HepG2 (cell line): ENCODE data around the gene RTN4RL2. TPM values are rescaled to one million over a fixed set of nuclear protein-coding genes. Genes with fewer than 3 reads are reported as not detected.

Source experiments
- GFI1 ChIP-seq: sonication (generic); formaldehyde crosslinking; IDR thresholded peaks from 2 replicates; pipeline ENCODE4 v1.5.0; 2020; ENCODE audit warnings: missing genetic modification reagents, mild to moderate bottlenecking, borderline replicate concordance
- MNT ChIP-seq: fragments of 450-650 bp; IDR thresholded peaks from 2 replicates; pipeline ENCODE4 v1.6.1; 2016
- PAWR ChIP-seq: sonication (generic); formaldehyde crosslinking; IDR thresholded peaks from 2 replicates; pipeline ENCODE4 v1.4.0; 2020; ENCODE audit warnings: missing genetic modification reagents, mild to moderate bottlenecking, borderline replicate concordance
- REST ChIP-seq, 2 experiments: IDR thresholded peaks; 2 replicates each; pipeline ENCODE4 v1.6.1; 2011 to 2012; ENCODE audit warnings: low read length in 2 of 2, borderline replicate concordance in 1 of 2, low read depth in 1 of 2, mild to moderate bottlenecking in 1 of 2, moderate library complexity in 1 of 2
- SOX13 ChIP-seq, 3 experiments: fragments of 450-650 bp in 1 of 3; sonication (generic) in 1 of 3; formaldehyde crosslinking in 1 of 3; IDR thresholded peaks in 2 of 3; conservative IDR thresholded peaks in 1 of 3; 2 replicates each; pipeline versions ENCODE4 v1.5.0 to v1.6.1; 2016 to 2020; ENCODE audit warnings: antibody characterized with exemption in 1 of 3, mild to moderate bottlenecking in 1 of 3, missing compliant biosample characterization in 1 of 3, missing genetic modification reagents in 1 of 3, moderate library complexity in 1 of 3
- SRY ChIP-seq: sonication (generic); formaldehyde crosslinking; IDR thresholded peaks from 2 replicates; pipeline ENCODE4 v1.8.0; 2022; ENCODE audit warnings: mild to moderate bottlenecking, missing genetic modification reagents
- TFE3 ChIP-seq: IDR thresholded peaks from 2 replicates; pipeline ENCODE4 v1.6.1; 2016
- ZBTB3 ChIP-seq: sonication (generic); formaldehyde crosslinking; IDR thresholded peaks from 2 replicates; pipeline ENCODE4 v1.4.0; 2020; ENCODE audit warnings: low read depth, mild to moderate bottlenecking, moderate library complexity, missing genetic modification reagents, borderline replicate concordance
- ZNF101 ChIP-seq: sonication (generic); formaldehyde crosslinking; IDR thresholded peaks from 2 replicates; pipeline ENCODE4 v1.4.0; 2020; ENCODE audit warnings: mild to moderate bottlenecking, low read depth, missing genetic modification reagents, borderline replicate concordance
- ZNF280D ChIP-seq: sonication (generic); formaldehyde crosslinking; IDR thresholded peaks from 2 replicates; pipeline ENCODE4 v1.5.1; 2020; ENCODE audit warnings: mild to moderate bottlenecking, missing genetic modification reagents
- ZNF34 ChIP-seq: sonication (generic); formaldehyde crosslinking; IDR thresholded peaks from 2 replicates; pipeline ENCODE4 v1.4.0; 2020; ENCODE audit warnings: mild to moderate bottlenecking, missing genetic modification reagents, borderline replicate concordance
- ZNF589 ChIP-seq: sonication (generic); formaldehyde crosslinking; conservative IDR thresholded peaks from 2 replicates; pipeline ENCODE4 v1.8.0; 2022; ENCODE audit warnings: mild to moderate bottlenecking, moderate library complexity, missing genetic modification reagents
- polyA plus RNA-seq, 8 experiments: library from polyadenylated mRNA; depleted of rRNA in 3 of 8; stranded (reverse) in 7 of 8; unstranded in 1 of 8; fragments of >200 nt; fragmentation: Illumina TruSeq in 4 of 8; extraction: Trizol in 4 of 8; gene quantifications; 2 replicates each; pipeline versions ENCODE4 v1.2.1 to v1.2.3, GENCODE V29; 2011 to 2016; ENCODE audit warnings: low read depth in 4 of 8, missing spikeins in 1 of 8, mixed read lengths in 1 of 8; ENCODE audit not compliant: insufficient read depth in 1 of 8
- total RNA-seq, 5 experiments: library from RNA; depleted of rRNA; stranded (reverse); fragments of >200 nt; fragmentation: Illumina TruSeq; extraction: Trizol; gene quantifications; 2 replicates each; pipeline ENCODE4 v1.2.3, GENCODE V29; 2016; ENCODE audit warnings: low read depth in 1 of 5
- TF ChIP-seq, protein P1 (sequence below): sonication (generic); formaldehyde crosslinking; IDR thresholded peaks from 2 replicates; pipeline ENCODE4 v1.4.0; 2020; ENCODE audit warnings: low read depth, mild to moderate bottlenecking, missing genetic modification reagents
- TF ChIP-seq, protein P2 (sequence below): sonication (generic); formaldehyde crosslinking; IDR thresholded peaks from 2 replicates; pipeline ENCODE4 v1.5.0; 2020; ENCODE audit warnings: missing genetic modification reagents

RTN4RL2 gene
- total and polyA plus RNA-seq, 2 of the 13 experiments (the other 11 are each of a cell fraction or from before 2014, with no cell fraction given), result 1.3 to 4.3 TPM

DNA sequence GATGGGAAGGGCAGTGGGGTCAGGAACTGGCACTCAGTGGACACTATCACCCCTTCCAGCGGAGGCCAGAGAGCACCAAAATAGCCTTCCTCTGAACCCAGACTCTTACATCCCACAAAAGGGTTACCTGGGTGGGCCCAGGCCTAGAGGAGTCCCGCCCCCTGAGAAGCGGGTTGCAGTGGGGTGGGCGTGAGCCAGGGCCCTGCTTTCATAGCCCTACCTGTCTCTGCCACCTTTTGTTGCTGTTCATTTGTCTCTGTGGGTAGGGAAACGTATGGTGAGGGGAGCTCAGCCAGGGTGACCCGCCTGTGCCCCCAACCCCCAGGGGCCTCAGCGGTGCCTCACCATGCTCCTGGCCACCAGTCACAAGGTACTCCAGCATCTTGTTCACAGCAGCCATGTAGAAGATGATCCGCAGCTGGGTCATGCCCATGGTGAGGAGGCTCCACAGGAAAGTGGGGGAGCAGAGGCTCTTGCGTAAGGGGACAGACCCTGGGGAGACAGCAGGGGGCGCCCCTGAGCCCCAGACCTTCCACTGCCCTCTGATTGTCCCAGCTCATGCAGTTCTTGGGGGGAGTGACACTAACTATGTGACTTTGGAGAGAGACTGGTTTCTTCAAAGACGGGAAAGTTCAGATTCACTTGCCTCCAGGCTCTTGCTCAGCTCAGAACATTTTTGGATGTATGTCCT is 31.2 kb downstream of the RTN4RL2 start (continued):
- TF ChIP-seq ZNF101 (CRISPR knock-in tag), result no peak
- TF ChIP-seq, protein P1, sequence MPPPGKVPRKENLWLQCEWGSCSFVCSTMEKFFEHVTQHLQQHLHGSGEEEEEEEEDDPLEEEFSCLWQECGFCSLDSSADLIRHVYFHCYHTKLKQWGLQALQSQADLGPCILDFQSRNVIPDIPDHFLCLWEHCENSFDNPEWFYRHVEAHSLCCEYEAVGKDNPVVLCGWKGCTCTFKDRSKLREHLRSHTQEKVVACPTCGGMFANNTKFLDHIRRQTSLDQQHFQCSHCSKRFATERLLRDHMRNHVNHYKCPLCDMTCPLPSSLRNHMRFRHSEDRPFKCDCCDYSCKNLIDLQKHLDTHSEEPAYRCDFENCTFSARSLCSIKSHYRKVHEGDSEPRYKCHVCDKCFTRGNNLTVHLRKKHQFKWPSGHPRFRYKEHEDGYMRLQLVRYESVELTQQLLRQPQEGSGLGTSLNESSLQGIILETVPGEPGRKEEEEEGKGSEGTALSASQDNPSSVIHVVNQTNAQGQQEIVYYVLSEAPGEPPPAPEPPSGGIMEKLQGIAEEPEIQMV (CRISPR knock-in tag), result no peak
- no peak for TF ChIP-seq GFI1 (CRISPR knock-in tag)
- no peak for TF ChIP-seq ZNF34
- no peak for TF ChIP-seq MNT
- TF ChIP-seq SOX13 (IDR thresholded peaks at IDR 0.05), result no peak
- no peak for TF ChIP-seq SOX13 (CRISPR knock-in tag; conservative IDR thresholded peaks at IDR 0.05 in 1 of 2, IDR thresholded peaks at IDR 0.05 in 1 of 2)
- TF ChIP-seq SRY (CRISPR knock-in tag), result no peak
- no peak for TF ChIP-seq ZBTB3
- TF ChIP-seq TFE3, result no peak
- TF ChIP-seq ZNF589 (CRISPR knock-in tag), result no peak
- no peak for TF ChIP-seq REST (IDR thresholded peaks at IDR 0.05; ENCODE audit: borderline replicate concordance in 1 of 2, low read depth in 1 of 2, low read length in 2 of 2)
- TF ChIP-seq, protein P2, sequence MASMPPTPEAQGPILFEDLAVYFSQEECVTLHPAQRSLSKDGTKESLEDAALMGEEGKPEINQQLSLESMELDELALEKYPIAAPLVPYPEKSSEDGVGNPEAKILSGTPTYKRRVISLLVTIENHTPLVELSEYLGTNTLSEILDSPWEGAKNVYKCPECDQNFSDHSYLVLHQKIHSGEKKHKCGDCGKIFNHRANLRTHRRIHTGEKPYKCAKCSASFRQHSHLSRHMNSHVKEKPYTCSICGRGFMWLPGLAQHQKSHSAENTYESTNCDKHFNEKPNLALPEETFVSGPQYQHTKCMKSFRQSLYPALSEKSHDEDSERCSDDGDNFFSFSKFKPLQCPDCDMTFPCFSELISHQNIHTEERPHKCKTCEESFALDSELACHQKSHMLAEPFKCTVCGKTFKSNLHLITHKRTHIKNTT (CRISPR knock-in tag), result no peak
- TF ChIP-seq ZNF280D (CRISPR knock-in tag), result 0 out of 2 replicates have a peak, but pooled peaks have one; percentile 41
- TF ChIP-seq PAWR, result no peak
